Stimulated activated CD8-positive, alpha-beta memory T cell treated with anti-CD3 and anti-CD28 coated beads, Interleukin-12 subunit alpha, Interleukin-12 subunit beta, amount 100 ng/mL, for 1 hour (primary cell): Measurements from ENCODE around the gene VPS35.

Experiments used
- DNase-seq: peaks from one replicate; pipeline ENCODE4 v3.0.0-alpha.2; 2020; ENCODE audit warnings: low read depth

The VPS35 gene

DNA sequence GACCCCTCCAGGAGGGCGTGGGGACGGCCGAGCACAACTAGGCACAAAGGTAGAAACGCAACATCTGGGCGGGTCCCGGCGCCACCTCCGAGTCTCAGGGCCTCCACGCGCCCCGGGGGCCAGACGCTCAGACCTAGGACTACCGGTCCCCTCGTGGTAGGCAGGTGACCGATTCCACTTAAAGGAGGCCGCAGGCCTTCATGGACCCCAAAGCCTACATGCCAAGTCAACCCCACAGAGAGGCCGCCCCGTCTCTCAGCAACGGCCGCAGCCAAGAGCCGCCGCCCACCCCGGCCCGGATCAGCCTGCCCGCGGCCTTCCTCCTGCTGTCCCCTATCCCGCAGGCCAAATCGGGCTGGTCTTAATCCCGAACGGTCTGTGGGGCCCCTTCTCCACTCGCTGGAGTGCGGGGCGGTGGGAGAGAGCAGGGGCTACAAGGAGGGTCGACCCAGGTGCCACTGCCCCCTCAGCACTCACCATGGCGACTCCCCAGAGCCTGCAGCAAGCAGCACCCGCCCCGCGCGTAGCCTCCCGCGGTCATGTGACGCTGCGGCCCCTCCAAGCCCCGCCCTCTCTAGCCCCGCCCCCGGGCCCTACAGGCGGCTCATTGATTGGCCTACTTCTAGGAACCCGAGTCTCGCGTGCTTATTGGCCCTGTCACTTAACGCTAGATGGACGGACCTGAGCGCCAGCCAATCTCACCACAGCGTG lies at the start of gene VPS35:
VPS35 (minus strand) TSS at position 525 of the 711 bp plus-strand sequence; CDS start at position 480, 45 bp downstream.
- peak; percentile 99 for DNase-seq

DNA sequence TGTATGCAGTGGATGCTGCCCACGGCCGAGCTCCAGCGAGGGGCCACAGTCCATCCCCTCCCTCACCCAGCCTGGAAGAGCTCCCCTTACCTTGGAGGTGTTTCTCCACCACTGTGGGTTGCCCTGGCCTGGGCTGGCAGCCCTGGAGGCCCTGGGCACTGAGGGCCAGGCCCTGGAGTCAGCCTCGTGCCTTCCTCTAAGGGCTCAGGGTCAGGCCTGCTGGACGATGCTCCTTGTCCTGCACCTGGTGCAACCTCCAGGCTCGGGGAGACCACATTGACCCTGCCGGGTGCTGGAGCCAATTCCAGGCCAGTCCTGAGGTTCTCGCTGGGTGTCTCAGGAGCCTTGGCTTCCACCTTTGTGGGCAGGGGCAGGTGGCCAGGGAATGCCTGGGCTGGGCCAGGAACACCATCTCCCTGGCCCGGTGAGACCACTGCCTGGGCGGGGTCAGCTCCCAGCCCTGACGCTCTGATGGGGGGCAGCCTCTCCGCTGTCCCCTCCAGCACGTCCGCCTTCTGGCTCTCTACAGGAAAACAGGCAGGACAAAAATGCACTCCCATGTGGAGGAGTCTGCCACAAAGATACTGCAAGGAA lies 48.7 kb upstream of the VPS35 start:
- DNase-seq: no peak

DNA sequence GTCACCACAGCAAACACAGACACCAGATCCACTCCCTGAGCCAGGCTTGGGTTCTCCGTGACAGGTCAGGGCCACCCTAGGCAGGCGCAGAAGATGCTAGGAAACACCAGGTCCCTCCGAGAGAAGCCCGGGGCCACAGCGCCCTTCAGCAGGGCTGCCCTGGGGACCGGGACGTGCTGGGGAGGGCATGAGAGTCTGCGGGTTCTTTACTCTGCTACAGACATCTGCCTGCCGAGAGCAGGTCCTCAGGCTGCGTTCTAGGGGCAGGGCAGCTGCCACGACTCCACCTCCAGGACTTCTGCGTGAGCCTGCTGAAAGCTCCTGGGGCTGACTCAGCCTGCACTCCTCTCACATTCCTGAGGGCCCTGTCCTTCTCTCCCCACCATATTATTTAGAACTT lies 47.7 kb upstream of the VPS35 start:
- no peak for DNase-seq

DNA sequence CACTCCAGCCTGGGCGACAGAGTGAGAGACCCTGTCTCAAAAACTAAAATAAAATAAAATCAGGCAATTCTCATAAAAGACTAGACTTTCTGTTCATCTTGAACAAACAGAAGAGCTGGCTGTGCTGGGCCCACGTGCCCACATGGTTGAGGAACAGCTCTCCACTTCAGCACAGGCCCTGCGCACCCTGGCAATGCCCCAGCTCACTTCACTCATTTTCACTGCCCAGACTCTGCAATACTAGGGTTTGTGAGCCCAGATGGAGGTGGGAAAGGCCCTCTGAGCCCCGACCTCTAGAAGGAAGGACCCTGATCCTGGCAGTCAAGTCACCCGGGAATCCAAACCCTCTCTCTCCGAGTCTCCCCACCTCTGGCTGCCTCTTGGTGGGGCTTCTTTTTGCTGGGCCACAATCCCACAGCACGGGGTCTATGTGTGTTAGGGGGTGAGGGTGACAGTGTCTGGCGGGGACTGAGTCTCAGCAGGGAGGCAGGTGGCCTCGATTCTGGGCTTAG lies 44.4 kb upstream of the VPS35 start:
- DNase-seq: no peak

DNA sequence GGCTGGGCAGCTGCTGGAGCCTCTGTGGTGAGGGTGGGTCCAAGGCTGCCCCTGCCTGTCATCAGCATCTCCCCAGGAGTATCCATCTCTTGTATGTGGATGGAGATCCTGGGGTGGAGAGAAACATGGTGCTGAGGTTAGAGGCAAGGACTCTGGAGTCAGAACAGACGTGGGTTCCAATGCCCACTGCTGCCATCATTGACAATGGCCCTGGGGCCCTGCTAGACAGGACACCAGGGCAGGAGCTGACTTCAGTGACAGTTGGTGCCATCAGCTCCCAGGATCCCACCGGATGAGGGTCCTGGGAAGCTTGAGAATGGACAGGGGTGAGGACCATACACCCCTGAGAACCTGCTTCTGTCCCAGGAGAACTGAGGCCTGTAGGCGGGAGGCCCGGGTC lies 43.6 kb upstream of the VPS35 start:
- no peak for DNase-seq

DNA sequence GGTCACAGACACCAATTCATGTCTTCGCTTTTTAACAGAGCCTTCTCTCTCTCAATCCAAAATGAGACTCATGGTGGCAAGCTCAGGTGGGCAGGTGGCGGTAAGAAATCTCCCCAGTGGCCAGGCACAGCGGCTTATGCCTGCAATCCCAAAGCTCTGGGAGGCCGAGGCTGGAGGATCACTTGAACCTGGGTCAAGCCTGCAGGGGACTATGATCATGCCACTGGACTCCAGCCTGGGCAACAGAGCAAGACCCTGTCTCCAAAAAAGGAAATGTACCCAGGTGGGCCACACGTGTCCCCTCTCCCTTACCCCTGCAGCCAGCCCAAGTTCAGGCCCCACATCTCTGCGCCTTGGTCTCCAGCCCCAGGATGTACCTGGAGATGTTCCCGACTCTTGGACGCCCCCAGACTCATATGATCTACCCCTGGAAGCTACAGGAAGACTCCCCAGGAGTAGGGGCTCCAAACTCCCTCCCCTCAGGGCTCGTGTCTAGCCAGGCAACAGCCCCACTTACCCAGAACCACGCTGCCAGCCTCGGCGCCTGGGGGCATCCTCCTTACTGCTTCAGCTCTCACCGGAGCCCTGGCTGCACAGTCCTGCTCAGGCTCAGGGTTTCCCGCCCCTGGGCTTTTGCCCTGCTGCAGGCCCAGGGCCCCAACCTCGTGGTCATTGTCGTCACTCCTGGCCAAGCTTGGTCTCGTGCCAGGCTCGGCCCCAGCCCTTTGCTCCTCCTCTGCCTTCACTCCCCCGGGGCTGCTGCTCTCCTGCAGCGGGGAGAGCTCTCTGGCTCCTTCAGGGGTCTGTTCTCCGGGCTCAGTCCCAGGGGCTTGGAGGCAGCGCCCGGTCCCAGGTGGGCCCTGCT lies 42.9 kb upstream of the VPS35 start:
- DNase-seq: no peak

DNA sequence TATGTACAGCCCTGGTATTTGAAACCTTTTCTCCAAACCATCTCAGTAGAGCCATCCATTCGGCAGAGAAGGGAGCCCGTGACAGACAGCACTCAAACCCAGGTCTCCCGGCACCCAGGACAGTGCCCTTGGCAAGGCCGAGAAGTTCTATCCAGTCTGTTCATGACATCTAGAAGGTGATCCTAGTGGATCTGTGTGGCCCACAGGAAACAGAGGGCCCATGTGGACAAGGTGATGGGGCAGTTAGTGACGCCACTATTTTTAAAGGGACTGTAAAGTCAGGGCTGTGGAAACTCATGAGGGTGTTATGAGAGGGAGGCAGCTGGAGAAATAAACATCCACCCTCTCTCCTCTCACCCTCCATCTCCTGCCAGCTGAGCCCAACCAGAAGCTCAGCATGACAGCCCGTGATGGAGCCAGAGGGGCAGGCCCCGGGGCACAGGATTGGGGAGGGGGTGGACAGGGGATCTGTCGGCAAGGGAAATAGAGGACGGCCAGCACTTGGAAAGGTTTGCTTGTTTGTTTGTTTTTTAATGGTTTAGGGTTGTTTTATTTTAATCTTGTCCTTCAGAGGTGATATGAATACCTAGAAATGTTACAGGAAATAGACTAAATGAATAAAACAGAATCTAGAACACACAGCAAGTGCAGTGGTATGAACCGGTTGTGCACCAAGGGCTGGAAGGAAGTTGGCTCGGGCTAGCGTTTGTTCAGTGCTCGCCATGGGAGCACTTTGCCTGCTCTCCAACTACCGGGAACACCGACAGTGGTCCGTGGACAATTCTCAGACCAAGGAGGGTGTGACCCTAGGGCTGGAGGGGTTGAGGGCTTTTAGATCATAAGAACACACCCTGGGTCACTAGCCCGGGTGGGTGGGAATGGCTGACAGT lies 42.1 kb upstream of the VPS35 start:
- no peak for DNase-seq

DNA sequence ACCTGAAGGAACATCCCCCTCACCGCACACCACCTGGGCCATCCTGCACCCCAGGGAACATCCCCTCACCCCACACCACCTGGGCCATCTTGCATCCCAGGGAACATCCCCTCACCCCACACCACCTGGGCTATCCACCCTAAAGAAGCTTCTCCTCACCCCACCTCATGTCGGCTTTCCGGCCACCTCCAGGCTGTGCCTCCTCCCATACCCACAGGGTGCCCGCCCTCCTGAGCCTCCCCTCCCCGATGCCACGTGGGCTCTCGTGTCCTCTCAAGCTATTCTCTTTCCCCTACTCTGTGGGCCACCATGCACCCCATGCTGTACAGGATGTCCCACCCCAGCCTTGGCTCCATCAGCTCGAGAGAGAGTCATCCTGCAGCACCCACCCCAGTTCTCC lies 41.1 kb upstream of the VPS35 start:
- DNase-seq: no peak

DNA sequence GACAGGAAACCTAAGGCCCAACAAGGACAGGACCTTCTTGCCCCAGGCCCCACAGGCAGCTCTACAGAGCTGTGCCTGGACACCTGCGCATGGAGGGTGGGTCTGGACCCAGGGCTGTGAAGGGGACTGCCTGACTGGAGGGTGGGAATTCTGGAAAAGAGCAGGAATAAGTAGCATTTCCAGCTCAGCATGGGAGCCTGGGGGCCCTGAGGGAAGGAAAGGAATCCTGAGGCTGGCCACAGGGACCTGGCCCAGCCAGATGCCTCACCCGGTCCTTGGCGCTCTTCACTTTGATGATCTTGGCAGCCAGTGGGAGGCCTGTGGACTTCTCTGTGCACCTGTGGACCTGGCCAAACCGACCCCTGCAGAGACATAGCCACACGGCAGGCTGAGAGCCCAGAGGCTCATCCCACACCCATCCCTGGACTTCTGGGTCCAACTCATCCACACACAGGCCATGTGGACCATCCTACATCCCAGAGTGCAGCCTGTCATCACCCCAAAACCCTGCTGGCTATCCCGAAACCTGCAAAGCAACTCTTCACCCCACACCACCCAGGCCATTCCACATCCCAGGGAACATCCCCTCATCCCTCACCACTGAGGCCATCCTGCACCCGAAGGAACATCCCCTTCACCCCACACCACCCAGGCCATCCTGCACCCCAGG lies 40.5 kb upstream of the VPS35 start:
- no peak for DNase-seq

DNA sequence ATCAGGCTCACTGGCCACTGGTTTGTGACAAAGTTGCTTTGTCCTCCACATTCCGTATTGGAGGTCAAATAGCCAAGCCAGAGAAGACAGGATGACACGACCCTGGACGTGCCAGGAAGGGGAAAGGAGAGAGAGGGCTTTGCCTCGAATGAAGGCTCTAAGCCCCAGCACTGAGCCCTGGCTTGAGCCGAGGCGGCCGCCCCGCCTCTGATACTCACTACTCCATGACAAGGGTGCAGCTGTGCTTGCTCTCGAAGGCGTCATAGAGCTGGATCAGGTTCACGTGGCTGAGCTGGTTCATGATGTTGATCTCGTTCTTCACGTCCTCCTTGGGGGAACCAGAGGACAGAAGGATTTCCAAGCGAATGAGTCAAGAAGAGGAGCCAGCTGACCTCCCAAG lies 39.8 kb upstream of the VPS35 start:
- no peak for DNase-seq

DNA sequence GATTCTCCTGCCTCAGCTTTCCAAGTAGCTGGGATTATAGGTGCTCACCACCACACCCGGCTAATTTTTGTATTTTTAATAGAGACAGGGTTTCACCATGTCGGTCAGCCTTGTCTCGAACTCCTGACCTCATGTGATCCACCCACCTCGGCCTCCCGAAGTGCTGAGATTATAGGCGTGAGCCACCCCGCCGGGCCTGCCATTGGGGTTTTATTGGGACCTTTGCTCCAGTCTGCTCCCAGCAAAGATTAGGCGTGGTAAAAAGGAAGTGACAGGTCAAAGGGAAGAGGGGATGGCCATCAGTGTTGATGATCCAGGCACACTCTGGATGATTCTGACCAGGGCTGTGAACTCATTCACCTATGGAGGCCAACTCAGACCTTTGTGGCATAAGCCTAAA lies 38.7 kb upstream of the VPS35 start:
- no peak for DNase-seq

DNA sequence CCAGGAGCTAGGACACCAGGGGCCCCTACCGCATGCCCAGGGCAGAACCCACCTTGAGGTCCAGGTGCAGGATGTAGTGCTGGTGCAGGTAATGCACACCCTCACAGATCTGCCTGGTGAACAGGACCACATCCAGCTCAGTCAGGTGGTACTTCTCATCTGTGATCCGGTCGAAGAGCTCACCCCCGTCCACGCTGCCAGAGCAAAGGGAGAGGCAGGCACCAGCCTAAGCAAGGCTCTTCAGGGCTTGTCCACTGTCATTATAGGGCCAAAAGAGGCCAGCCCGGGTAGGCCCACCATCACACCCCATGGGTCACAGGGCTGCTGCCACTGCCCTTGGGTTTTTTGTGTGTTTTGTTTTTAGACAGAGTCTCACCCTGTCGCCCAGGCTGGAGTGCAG lies 38.2 kb upstream of the VPS35 start:
- DNase-seq: no peak

DNA sequence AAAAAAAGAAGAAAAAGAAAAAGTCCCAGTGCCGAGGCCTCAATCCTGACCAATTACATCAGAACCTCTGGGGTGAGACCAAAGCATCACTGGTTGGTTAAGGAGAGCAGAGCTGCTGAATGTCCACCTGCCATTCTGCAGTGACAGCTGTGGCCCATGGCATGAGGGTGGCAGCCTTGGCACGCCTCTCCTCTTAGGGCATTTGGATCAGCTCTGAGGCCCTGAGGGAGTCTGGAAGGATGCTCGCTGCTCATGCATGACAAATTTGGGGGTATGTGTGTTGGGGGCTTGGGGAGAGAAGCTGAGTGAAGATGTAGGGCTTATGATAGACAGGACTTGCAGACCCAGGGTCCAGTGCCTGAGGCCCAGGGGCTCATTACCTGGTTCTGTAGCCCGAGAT lies 32.9 kb upstream of the VPS35 start:
- no peak for DNase-seq

DNA sequence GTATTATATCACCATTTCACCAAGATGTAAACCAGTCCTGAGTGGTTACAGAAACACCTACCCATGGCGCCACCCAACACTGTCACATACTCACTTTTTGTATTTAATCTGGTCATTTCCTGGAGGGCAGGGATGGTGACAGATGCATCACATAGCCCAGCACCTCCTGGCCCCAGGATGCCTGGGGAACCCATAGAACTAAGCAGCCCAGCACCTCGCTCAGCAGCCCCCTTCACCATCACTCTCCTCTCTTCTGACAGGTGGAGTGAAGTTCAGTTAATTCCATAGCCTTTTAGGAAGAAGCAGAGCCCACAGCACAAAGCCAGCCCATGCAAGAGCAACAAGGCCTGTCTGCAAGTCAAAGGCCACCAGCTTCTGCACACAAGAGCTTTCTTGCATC lies 31.6 kb upstream of the VPS35 start:
- DNase-seq: no peak

DNA sequence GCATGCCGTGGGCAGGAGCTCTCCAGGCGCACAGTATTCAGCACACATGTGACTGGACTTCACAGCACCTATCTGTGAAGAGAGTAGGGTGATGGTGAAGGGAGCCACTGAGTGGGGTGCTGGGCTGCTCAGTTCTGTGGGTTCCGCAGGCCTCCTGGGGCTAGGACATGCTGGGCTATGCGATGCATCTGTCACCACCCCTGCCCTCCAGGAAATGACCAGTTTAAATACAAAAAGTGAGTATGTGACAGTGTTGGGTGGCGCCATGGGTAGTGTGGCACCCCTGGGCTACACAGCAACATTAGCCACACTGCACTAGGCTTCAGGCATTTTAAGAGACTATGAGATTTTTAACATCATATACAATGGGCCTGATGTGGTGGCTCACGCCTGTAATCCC lies 30.6 kb upstream of the VPS35 start:
- DNase-seq: no peak

DNA sequence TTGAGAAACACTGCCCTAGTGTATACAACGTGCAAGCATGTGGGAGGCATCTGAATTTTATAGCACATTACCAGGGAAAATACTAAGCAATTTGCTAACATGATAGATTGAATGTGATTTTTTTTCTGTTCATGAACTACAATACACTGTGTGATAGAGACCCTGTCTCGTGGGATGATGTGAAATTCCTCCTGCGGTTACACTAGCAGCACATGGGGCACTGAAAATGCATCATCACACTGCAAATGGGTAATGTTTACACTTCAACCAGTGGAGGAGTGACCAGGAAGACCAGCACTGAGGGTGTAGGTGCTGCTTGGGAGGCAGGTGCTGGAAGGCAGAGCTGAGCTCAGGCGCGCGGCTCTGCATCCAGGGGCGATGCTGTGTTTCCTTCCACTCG lies 29.2 kb upstream of the VPS35 start:
- no peak for DNase-seq

DNA sequence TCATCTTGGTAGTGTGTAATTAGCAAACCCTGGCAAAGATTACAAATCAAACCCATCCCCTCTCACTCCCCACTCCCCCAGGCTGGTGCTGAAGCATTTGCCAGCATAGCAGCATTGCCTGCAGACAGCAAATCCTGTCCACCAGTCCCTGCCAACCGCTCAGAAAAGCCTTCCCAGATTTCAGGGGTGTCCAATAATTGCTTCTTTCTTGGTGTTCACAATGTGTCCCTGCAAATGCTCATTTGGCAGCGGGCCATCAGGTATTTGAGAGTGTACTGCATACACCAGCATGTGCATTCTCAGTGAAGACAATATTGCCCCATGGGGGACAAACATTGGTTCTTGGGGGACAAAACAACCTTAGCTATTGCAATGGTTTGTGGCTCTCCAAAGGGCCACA lies 28.7 kb upstream of the VPS35 start:
- DNase-seq: no peak

DNA sequence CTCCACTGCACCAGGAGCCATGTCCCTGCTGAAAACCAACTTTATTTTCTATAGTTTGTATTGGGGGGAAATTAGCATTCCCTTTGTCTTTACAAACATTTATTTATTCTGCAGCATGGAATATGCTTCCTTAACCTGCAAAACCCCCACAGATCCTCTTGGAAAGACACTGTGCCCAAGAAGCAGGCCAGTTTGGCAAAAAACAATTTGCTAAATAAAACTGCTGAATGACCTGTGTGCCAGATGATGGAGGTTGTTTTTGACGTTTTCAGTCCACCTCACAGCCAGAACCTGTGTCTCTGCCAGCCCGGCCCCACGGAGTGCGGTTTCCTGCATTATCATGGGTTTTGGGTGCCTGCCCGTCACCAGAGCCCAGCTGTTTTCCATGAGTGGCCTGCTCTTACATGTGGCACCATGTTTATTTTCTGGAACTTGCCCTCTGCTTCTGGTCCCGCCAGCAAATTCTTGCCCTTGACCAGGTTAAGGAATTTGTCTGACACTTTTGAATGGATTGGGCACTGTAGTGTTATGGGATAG lies 26.9 kb upstream of the VPS35 start:
- no peak for DNase-seq

DNA sequence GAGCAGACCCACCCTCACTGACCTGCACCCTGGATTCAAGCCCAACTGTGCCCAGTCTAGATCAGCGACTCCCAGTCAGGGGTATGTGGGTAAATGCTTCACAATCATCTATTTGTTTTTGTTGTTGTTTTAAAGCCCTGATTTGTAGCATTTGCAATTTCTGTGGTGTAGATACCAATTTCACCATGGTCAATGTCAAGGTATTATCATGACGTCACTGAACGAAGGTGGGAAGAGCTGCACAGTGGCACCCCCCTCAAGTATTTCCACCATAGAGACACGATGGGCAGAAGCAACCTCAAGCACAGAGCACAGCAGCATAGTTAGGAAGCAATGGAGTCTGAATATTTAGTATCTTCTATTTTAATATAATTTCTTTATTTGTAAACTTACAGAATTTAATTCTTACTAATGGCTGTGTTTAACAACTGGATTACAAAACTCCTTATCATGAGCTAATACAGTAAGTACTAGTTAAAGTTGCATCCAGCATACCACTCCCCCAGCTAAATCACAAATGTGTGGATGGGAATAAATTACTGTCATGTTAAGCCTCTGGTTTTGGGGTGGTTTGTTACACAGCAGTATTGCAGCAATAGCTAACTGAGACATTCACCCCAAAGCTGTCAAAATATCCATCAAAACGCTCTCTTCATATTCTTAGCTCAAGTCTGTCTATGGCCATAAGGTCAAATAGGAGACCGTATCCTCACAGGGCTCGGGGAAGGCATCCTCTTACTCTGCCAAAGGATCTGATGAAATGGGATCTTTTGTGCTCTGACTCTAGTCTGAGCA lies 26.0 kb upstream of the VPS35 start:
- DNase-seq: no peak

DNA sequence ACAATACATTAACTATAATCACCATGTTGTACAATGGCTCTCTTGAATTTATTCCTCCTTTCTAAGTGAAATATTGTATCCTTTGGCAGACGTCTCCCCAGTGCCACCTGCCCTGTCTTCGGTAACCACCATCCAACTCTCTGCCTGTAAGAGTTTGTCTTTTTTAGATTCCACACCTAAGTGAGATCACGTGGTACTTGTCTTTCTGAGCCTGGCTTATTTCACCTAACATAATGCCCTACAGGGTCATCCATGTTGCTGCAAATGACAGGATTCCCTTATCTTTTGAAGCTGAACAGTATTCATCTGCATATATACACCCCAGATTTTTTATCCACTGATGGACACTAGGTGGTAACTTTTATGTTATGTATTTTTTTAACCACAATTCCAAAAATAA lies 24.7 kb upstream of the VPS35 start:
- no peak for DNase-seq
